Upper lobe of left lung (tissue), 6 donors: ENCODE data around the gene POU2F3. TPM values are rescaled to one million over a fixed set of nuclear protein-coding genes. Genes with fewer than 3 reads are reported as not detected.

Source experiments
- ATAC-seq, 2 donors: fragments of 200-7000 bp; cut with Tn5 transposase; one replicate each; pipeline ENCODE4 v1.9.1; 2022; ENCODE audit warnings: mild to moderate bottlenecking in 2 of 2, moderate library complexity in 2 of 2; ENCODE audit not compliant: low FRiP score in 2 of 2
- DNase-seq, 2 donors: peaks; one replicate each; pipeline ENCODE4 v3.0.0-alpha.2; 2019 to 2020
- H3K27ac ChIP-seq, 4 donors: fragments of 200-600 bp; sonication (generic); one replicate each; pipeline ENCODE4 v1.5.1; 2016 to 2019
- H3K27me3 ChIP-seq, 4 donors: fragments of 200-600 bp; sonication (generic); one replicate each; pipeline ENCODE4 v1.5.1; 2017 to 2019
- H3K36me3 ChIP-seq, 4 donors: fragments of 200-600 bp; sonication (generic); one replicate each; pipeline ENCODE4 v1.5.1; 2016 to 2019
- H3K4me1 ChIP-seq, 4 donors: fragments of 200-600 bp; sonication (generic); one replicate each; pipeline ENCODE4 v1.5.1; 2018 to 2019
- H3K4me3 ChIP-seq, 4 donors: fragments of 200-600 bp; sonication (generic); one replicate each; pipeline ENCODE4 v1.5.1; 2017 to 2019; ENCODE audit warnings: mild to moderate bottlenecking in 2 of 4, moderate library complexity in 1 of 4
- H3K9me3 ChIP-seq, 4 donors: fragments of 200-600 bp; sonication (generic); one replicate each; pipeline ENCODE4 v1.5.1; 2018 to 2019
- CTCF ChIP-seq, 6 experiments: fragments of 450-650 bp in 4 of 6; fragments of 200-600 bp in 2 of 6; sonication (generic) in 2 of 6; IDR thresholded peaks; one replicate each; pipeline ENCODE4 v1.5.1; 2016 to 2019; ENCODE audit warnings: antibody characterized with exemption in 6 of 6
- EP300 ChIP-seq, 4 donors: sonication (generic); formaldehyde crosslinking; IDR thresholded peaks; one replicate each; pipeline ENCODE4 v1.5.1; 2017; ENCODE audit warnings: antibody characterized with exemption in 4 of 4, control low read depth in 2 of 4
- POLR2A ChIP-seq, 4 donors: fragments of 450-650 bp; IDR thresholded peaks; one replicate each; pipeline ENCODE4 v1.5.1; 2016 to 2017; ENCODE audit warnings: antibody characterized with exemption in 4 of 4, mild to moderate bottlenecking in 2 of 4
- POLR2AphosphoS5 ChIP-seq, 2 donors: sonication (generic); formaldehyde crosslinking; IDR thresholded peaks; one replicate each; pipeline ENCODE4 v1.5.1; 2017; ENCODE audit warnings: antibody characterized with exemption in 2 of 2
- small RNA-seq, 4 donors: library from RNA; depleted of rRNA; stranded (forward); fragments of <200 nt; gene quantifications; one replicate each; pipeline ENCODE3, GENCODE V24; 2016
- total RNA-seq, 6 donors: library from RNA; depleted of rRNA in 4 of 6; stranded (reverse); fragments of >200 nt in 4 of 6; gene quantifications; one replicate each; pipeline versions ENCODE4 v1.1.0 to v1.2.1, GENCODE V29; 2016 to 2021
- donor health status: DM: no; HTN: no; CAD: no; lungs with moderate emphysema.
- donor health status: DM: no; HTN: yes; CAD: no; lungs with severe emphysema.

POU2F3 gene
- total RNA-seq, 6 donors from 2014 or later, result 1.7 to 21.0 (median 3.5) TPM

- no peak overlapping the region for H3K4me3 ChIP-seq
- ATAC-seq (no peak), DNase-seq (no peak)
- H3K4me1 ChIP-seq, result peaks cover 0 to 10% (median 3%) of the 10 kb centered on the region in 4 donors
- no peaks in the 10 kb centered on the region for H3K27me3 ChIP-seq
- no peaks in the 10 kb centered on the region for H3K9me3 ChIP-seq
- H3K27ac ChIP-seq, result no peak overlapping the region
- TF ChIP-seq POLR2A (IDR thresholded peaks at IDR 0.05), result no peak
- no peaks in the 10 kb centered on the region for H3K36me3 ChIP-seq
These were observed 123.5 kb downstream of the POU2F3 start for GRCh38 chr11:120363436-120363835.

- TF ChIP-seq POLR2A (IDR thresholded peaks at IDR 0.05), result no peak
- no peak for TF ChIP-seq POLR2AphosphoS5 (IDR thresholded peaks at IDR 0.05)
- TF ChIP-seq CTCF (IDR thresholded peaks at IDR 0.05), result no peak
- TF ChIP-seq EP300 (IDR thresholded peaks at IDR 0.05), result no peak
- Histone ChIP-seq H3K4me1 (peaks cover 0 to 11% (median 4%) of the 10 kb centered on the region in 4 donors), H3K9me3 (no peaks in the 10 kb centered on the region), H3K4me3 (no peak overlapping the region), H3K27ac (no peak overlapping the region), H3K27me3 (no peaks in the 10 kb centered on the region), H3K36me3 (no peaks in the 10 kb centered on the region)
- ATAC-seq (no peak), DNase-seq (no peak)
These were observed 125.6 kb downstream of the POU2F3 start for GRCh38 chr11:120365512-120365911.

Small RNA genes within 50 kb of the gene (small RNA-seq; reads per million reads assigned to genes)
- 68.0 to 418 (median 154) reads per million in 4 donors for gene RF00100

Other genes starting within 250 kb of the POU2F3 start
- gene TRIM29, start 102.0 kb upstream of the POU2F3 start, total RNA-seq, result 10 to 100 TPM in 2 of 6 donors, 1 to 10 TPM in 4; 2.3 to 36.7 (median 8.4) TPM
- gene OAF, start 29.1 kb upstream of the POU2F3 start, total RNA-seq, result 10 to 100 TPM in 2 of 6 donors, 1 to 10 TPM in 4; 5.1 to 41.6 (median 8.7) TPM
- 1 to 10 TPM; 1.2 to 5.4 (median 3.1) TPM for gene TLCD5, start 85.2 kb downstream of the POU2F3 start, total RNA-seq
- gene ARHGEF12, start 96.3 kb downstream of the POU2F3 start, total RNA-seq, result 100 to 1,000 TPM in 4 of 6 donors, 10 to 100 TPM in 2; 90.1 to 170 (median 106) TPM